Stimulated activated CD4-positive, alpha-beta T cell treated with anti-CD3 and anti-CD28 coated beads, TNF-alpha, amount 100 ng/mL, for 48 hours (primary cell): ENCODE results near the gene ART4.

Experiments
- DNase-seq, 3 donors: peaks; one replicate each; pipeline ENCODE4 v3.0.0-alpha.2; 2020; ENCODE audit warnings: low read depth in 3 of 3

The ART4 gene

DNA sequence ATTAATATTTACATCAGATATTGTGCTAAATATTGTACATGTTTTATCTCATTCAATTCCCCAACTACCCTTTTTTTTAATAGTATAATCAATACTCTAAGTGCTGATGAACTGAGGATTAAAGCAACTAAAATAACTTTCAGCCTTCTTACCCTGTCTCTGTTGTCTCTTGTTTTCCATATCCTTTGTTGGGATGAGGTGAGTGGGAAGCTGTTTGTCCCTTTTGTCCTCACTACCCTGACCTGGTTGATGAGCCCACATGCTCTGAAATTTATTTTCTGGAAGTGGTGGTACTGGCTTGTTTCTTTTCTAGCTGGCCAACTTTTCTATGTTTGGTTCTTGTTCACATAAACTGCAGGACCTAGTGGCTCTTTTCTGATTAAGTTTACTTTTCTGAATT lies 9.6 kb upstream of the ART4 start:
- no peak for DNase-seq

DNA sequence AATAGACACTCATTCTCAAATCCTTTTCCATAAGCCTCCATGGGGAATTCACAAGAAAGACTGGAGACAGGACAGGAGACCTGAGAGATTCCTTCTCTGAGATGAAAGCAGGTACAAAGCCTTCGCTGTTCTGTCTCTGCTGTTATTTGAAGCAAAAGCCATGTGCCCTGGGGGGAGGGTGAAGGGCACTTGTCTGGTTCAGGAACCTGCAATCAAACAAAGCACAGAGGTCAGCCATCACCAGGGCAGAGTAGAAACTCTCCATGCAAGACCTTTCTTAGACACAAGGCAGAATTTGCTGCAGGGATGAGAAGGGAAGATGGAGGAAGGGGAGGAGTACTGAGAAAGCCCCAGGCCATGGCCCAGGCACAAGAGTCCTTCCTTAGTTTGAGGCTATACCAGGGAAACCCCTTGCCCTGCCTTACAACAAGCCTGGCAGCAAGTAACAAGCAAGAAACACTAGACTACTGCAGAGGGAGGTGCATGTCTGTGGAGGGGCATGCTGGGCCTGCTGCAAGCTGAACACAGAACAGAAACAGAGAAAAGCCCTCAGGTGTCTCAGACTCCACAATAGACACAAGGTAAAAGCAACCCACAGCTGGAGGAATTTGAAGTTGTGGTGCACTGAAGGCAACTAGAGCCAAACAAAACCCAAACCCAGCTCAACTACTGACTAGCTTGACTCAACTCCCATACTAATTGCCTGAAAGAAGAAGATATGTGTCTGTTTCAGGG lies 7.8 kb upstream of the ART4 start:
- DNase-seq = no peak

DNA sequence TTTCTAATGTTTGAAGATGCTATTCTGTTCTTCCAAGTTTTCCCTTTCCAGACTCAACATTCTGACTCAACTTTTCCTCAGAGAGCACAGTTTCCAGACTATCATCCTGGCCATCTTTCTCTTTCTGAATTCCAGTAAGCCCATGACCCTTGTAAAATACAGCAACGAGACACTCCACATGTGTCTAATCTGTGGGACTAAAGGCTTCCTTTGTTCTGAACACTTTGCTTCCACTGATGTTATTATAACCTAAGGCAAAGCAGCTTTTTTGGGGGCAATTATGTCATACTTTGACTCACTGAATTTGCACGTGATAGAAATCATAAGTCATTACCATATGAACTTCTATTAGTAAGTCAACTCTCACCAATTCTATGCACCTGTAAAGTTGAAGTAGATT lies 6.3 kb upstream of the ART4 start:
- DNase-seq = no peak

DNA sequence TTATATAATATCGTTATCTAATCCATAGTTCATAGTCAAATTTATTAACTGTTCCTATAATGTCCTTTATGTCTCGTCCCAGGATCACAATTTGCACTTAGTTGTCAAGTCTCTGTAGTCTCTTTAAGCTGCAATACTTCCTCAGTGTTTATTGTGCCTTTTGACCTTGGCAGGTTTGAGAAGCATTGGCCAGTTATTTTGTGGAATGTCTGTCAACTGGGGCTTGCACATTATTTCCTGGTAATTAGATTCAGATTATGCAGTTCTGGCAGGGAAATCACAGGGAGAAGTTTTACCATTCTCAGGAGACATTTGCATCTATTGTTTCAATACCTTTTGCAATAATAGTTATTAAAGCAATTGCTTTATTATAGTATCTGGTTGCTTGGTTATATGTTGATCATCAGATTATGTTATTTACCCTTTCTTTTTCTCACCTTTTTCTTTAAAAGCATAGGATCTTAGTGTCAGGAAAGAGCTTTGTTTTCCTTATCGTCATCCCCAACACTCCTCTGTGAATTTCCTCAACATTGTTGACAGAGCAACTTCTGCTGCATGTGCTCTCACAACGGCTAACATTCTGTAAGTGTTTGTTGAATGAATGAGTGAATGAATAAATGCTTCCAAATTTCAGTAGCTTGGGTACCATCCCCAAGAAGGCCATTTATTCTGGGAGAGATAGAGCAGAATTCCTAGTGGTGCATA lies 3.7 kb upstream of the ART4 start:
- no peak for DNase-seq

DNA sequence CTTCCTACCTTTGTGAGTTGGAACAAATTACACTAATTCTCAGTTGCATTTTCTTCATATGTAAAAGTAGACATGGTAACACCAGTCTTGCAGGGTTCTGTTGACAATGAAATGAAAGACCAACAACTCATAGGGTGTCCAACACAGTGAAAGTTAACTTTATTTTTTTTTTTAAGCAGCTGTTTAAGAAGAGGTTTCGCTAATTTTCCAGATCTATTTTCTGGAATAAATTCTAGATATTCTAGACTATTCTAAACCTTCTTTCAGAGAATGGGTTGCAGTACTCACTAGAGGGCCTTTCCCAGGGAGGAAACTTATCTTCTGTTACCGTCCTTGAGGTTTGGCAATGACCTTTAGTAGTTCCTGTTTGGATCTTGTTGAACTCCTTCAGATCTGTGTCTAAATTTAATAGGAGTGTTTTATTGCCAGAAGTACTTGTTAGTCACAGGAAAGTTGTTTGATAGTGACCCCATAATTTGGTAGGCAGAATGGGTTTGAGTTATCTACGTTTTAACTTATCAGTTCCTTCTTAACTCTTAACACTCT lies 2.8 kb upstream of the ART4 start:
- no peak for DNase-seq

DNA sequence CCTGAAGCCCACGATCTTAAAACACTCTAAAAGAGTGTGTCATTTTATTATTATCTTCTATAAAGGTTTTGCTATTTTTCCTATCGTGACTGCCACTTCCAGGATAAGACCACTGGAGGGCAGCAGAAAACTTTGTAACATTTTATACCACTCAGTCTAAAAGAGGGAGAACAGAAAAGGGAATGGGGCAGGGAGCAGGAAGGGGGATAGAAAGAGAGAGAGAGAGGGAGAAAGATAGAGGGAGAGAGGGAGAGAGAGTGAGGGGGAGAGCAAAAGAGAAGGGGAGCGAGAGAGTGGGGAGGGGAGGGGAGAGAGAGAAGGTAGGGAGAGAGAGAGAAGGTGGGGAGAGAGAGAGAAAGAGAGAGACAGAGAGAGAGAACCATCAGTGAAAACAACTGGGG lies 2.0 kb upstream of the ART4 start:
- DNase-seq = peak in 2 of 3 donors; percentile 4 to 8

DNA sequence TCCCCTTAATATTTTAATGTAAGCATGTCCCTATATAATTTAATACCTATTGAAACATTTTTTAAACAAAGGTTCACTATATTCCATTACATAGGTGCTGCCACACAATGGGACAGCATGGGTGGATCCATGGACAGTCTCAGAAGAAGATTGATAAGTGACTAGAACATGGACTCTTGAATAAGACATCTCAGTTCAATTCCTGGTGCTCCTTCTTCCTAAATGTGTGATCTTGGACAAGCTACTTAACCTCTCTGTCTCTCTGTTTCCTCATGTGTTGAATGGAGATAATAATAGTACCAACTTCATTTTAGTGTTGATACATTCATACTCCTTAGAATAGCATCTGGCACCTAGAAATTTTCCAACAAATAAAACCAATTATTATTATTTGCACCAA lies 1.1 kb upstream of the ART4 start:
- DNase-seq = no peak

DNA sequence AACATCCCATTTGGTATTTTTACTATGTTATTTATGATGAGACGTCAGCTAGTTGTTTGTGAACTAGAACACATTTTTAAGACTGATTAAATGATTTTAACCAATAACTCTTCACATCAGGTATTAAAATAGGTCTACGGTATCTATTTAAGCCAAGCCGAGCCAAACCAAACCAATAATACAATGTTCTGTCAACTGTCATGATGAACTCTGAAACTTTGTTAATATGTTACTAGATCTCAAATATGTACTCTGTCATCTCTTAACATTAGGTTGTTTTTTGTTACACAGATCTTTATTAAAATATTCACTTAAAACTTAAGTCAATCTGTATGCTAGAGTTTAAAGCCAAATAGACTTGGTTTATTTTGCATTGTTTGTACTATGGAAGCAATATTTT lies 1.0 kb downstream of the ART4 start:
- DNase-seq = no peak

DNA sequence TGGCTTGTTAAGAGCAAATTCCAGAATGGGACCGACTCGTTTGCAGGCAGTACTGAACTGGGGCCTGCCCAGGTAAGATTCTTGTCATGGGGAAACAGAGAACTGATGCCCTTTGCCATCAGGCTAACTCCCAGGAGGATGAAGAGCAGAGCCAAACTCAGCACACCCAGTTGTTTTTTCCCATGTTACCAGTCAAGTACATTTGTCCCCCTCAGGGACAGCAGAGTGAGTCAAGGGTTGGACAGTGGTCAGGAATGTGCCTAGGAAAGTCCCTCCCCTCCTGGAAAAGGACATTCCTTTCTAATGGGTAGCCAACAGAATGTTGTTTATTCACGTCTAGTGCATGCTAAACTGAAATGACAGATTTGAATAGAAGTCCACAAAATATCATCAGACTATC lies 1.6 kb downstream of the ART4 start:
- no peak for DNase-seq

DNA sequence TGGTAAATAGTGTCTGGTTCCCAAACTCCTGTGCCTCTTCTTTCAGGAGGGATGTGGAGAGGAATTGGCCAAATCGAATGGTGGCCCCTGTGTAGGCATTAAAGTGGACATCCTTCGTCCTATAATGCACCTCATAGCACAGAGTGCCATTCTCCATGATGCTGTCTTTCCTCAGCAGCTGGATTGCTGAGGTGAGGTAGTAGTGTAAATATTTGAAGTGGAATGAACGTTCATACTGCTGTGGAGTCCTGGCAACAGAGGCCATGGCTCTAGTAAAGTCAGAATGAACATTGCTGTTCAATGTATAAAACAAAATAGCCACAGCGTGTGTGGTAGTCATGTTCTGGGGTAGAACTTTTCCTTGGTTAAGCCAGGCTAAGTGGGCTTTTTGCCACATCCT lies 2.7 kb downstream of the ART4 start:
- DNase-seq = no peak

DNA sequence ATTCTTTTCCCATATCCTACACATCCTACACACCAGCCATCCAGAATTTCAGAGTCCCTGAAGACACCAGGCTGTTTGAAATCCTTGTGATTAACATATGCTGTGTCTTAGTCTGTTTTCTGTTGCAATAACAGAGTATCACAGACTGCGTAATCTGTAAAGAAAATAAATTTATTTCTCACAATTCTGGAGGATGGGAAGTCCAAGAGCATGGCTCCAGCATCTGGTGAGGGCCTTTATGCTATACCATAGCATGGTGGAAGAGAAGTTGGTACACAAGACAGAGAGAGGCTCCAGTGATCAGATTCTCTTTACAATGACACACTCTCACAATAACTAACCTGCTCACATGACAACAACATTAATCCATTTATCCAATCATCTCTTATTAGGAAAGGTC lies 4.1 kb downstream of the ART4 start:
- no peak for DNase-seq

DNA sequence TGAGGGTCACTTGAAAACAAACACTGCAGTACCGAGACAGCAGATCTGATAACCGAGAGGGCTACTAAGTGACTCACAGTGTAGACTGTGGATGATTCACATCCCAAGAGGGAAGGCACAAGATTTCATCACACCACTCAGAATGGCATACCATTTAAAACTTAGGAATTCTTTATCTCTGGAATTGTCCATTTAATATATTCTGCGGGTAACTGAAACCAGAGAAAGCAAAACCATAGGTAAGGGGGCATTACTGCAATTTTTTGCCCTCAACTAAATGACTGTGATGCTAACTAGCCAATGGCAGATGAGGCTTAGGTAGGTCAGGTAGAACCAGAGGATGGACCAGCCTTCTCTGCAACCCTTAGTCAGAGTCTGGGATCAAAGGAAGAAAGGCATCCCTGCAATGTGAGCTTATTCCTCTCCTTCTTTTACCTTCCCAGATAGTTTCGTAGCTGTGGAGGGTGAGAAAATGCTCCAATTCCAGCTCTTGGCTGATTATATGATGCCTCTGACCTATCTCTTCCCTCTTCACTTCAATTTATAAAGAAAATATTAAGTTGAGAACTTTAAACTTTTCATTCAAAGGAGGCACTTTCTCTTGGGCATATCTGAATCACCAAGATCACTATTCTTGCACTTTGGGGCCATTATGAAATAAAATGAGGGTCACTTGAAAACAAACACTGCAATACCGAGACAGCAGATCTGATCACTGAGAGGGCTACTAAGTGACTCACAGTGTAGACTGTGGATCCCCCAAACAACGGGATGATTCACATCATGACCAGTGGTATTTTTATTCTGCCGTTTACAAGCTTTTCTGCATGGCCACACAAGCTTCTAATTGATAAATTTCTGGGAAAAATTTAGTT lies 6.8 kb downstream of the ART4 start:
- DNase-seq = no peak

DNA sequence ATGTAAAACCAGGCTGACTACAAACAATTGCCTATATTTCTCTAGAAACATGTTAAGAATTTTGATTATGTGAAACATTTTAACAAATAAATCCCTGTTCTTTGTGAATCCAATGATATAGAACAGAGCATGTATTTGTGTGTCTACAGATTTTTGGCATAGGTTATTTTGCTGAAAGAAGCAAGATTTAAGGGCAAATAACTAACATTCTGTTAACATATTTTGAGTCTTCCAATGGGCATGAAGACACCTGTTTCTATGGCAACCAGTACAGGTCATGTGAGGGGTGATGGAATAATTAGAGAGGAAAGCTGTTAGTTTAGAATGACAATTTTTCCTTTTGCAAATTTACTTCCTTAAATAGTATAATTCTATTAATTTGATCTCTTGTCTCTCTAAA lies 8.8 kb downstream of the ART4 start:
- no peak for DNase-seq

DNA sequence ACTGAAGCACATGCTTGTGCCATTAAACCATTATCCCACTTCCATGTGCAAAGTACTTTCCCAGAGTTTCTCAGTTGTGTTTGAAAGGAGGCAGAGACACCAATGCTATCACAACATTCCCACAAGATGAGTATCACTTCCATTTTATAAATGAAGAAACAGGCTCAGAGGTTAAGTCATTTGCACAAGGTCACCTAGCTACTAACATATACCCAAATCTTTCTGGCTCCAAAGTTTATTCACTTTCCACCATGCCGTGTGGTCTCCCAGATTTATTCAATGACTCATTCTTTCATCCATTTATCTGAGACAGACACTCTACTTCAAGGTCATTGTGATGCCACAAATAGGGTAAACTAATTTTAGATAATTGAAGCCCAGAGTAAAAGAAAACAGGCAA lies 9.4 kb downstream of the ART4 start:
- no peak for DNase-seq

DNA sequence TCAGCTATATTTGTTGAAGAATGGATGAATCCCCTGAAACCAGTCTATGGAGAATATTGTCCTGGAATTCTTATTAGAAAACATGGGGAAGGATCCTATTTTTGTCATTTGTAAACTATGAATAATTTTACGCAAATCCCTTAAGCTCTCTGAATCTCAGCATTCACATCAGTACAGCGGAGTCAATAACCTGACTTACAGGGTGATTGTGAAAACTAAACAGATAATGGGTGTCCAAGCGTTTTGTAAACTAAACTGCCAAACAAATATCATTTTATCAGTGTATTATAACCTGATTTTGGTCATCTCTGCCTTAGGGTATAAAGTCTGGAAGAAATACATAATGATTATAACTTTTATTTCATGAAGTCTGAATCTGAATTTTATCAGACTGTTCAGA lies 10.0 kb downstream of the ART4 start:
- no peak for DNase-seq

DNA sequence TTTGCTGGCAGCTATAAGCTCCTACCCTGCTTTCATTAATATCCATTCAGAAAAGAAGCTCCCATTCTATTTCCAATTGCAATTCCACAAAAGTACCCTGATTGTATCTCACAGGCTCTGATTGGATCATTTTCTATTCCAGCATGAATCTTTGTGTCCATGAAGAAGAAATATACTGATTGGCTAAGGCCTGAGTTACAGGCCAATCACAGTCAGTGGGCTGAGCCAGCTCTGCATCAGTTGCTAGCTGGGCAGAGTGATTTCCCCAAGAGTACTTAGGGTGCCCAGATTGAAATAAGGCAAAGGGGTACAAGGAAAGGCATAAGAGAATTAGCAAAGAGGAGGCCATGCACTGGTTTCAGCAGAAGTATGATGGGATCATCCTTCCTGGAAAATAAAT lies 14.4 kb downstream of the ART4 start:
- DNase-seq = no peak

DNA sequence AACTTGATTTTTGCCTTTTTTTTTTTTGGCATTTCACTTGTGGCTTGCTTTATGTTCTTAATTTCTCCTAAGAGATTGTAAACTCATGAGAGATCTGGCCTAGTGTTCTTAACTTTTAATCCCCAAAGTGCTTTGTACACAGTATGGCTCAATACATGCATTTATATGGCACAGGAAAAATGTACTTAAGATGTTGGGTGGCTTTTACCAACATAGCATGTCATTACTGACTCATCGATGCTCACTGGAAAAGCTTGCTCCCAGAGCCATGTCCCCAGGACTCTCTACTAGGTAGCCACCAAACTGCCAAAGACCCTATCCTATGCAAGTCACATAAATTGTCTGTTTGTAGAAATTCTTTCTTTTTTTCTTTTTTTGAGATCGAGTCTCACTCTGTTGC lies 16.3 kb downstream of the ART4 start:
- DNase-seq = no peak

DNA sequence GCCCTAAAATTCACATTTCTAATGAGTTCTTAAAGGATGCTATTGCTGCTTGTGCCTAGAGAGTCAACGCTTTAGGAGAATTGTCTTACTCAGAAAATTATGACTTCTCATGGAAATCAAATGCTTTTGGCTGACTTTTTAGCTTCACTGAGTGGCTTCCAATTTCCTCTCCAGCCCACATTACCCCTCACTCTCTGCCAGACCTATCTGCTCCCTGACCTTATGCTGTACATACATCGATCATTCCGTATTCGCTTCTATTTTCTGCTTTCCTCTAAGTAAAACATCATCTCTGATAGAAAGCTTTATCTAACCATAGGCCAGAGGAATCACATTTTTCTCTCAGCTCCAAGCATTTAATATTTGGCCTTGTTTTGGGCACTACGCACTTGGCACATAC lies 16.8 kb downstream of the ART4 start:
- no peak for DNase-seq

DNA sequence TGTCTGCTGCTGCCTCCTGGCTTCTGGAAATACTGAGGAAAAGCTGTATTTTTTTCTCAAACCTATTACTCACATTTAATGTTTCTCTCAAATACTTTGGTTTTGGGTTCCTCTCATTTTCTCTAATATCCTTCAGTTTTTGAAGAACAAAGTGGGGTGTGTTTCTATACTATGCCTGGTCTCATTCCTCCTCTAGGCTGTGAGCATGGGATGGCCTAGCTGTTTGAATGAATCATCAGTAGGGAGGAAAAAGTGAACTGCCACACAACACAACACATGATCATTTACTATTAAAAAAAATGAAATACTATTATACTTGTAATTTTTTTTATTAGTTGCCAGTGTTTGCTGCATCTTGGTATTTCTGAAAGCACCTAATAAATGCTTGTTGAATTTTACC lies 18.1 kb downstream of the ART4 start:
- no peak for DNase-seq

DNA sequence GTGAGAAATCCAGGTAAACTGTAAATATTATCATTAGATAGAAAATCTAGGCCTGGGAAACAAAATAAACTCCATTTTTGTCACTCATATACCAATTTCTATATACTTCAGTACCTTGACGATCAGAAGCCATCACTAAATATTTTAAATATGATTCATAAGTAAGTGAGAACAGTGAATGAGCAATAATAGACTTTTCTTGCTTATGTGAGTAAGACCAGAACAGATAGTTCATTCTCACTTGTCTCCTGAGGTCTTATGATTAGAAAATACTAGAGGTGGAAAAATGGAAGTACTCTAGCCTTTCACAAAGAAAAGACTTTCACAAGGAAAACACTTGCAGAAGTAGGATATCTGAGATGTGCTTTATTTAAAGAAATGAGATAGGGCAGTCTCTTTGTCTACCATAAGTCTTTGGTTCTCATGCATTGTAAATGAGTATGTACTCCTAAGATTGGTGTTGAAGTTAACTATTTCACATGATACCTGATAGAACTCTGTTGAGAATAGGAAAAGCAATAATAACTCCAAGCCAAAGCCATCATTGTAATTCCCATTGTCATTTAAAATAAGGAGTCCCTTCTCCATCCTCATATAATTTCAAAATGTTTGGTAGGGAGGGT lies 19.2 kb downstream of the ART4 start:
- no peak for DNase-seq

DNA sequence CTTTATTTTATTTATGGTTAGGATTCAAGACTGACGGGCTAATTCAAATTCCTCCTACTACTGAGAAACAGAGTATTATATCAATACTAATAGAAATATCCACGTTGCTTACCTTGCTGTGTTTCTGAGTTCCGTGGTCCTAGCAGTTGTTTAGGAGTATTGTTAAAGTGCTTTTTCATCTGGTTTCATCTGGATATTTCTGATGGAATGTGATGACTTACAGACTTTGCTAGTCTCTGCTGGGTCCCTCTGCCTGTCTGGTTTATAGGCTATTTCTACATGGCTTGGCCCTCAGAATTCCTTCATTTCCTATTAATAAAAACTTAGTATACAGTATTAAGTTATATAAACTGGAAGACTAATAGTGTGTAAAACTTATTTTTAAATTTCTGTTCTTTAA lies 29.3 kb downstream of the ART4 start, which contains the start of gene SMCO3:
Gene SMCO3, minus strand, starts transcription at position 169 of the 400 bp plus-strand sequence. CDS start 7,502 bp downstream, outside the sequence.
- DNase-seq = no peak

DNA sequence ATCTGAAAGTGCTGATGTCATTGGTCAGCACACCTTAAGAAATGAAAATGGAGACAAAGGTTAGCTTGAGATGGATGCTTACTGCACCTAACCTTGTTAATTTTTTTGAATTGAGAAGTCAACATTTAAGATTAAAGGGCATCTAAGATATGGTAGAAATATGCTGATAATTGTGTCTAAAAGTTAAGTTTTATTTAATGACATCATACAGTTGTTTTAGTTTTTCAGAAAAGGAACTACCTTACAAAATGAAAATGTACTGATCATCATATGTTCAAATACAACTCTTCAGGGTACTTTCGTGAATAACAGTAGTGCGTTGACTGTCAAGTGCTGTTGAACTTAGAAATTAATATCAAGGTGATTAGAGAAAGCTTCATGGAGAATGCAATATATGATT lies 31.8 kb downstream of the ART4 start:
- no peak for DNase-seq
